Measurements from ENCODE around the gene ABCA12.

DNA sequence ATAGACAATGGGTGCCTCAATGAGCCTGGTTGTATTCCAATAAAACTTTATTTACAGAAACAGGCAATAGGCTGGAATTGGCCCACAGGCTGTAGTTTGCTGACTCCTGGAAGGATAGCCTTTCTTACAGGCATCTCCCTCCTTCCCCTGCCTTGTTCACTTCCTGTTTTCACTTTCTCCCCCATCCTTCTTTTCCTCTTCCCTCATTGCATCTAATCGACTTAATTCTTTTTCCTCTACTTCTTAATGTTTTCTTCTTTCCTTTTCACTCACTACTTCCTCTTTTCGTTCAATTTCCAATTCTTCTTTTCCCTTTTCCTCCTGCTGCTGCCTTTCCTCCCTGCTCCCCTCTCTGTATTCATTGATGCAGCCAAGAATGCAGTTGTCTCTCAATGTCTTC, 70.0 kb downstream of the ABCA12 start:
- TF ChIP-seq ESRRA (IDR thresholded peaks at IDR 0.05; ENCODE audit: borderline replicate concordance, low read length) (no peak), CTCF (IDR thresholded peaks at IDR 0.05) (no peak), REST (IDR thresholded peaks at IDR 0.05) (no peak), HMGXB4 (CRISPR knock-in tag; IDR thresholded peaks at IDR 0.05; ENCODE audit: borderline replicate concordance) (no peak), RARB (CRISPR knock-in tag; IDR thresholded peaks at IDR 0.05) (no peak), POLR2AphosphoS2 (conservative IDR thresholded peaks at IDR 0.05; ENCODE audit: low read length) (no peak), EP300 (IDR thresholded peaks at IDR 0.05) (no peak)
